ENCODE measurements around the gene GGTLC2.

GGTLC2 gene

GRCh38 chr22:22692707-22693530 lies 48.5 kb downstream of the GGTLC2 start:
- Histone ChIP-seq H3K27ac (no peak overlapping the region), H3K27me3 (no peaks in the 10 kb centered on the region), H3K9me3 (no peaks in the 10 kb centered on the region), H3K4me3 (no peak overlapping the region), H3K36me3 (no peaks in the 10 kb centered on the region), H3K4me1 (no peaks in the 10 kb centered on the region)
- no peak for TF ChIP-seq CTCF (IDR thresholded peaks at IDR 0.05)
- DNase-seq = peak in 1 of 2 donors; percentile 33
- intact Hi-C loops (cut with DNase I; ENCODE audit: low total_unique reads) = no loop called here

- DNase-seq = no peak
- Histone ChIP-seq H3K27ac (no peak overlapping the region), H3K36me3 (no peaks in the 10 kb centered on the region), H3K4me3 (no peak overlapping the region), H3K27me3 (no peaks in the 10 kb centered on the region), H3K4me1 (no peaks in the 10 kb centered on the region), H3K9me3 (no peaks in the 10 kb centered on the region)
- no peak for TF ChIP-seq CTCF (IDR thresholded peaks at IDR 0.05)
- intact Hi-C loops (cut with DNase I; ENCODE audit: low total_unique reads) = no loop called here
These were observed 49.1 kb downstream of the GGTLC2 start for GRCh38 chr22:22693531-22693884.

GRCh38 chr22:22694106-22694505 lies 49.7 kb downstream of the GGTLC2 start:
- no peaks in the 10 kb centered on the region for H3K9me3 ChIP-seq
- no peaks in the 10 kb centered on the region for H3K27me3 ChIP-seq
- no peak for TF ChIP-seq CTCF (IDR thresholded peaks at IDR 0.05)
- no peak overlapping the region for H3K4me3 ChIP-seq
- intact Hi-C loops (cut with DNase I; ENCODE audit: low total_unique reads) = no loop called here
- no peak overlapping the region for H3K27ac ChIP-seq
- no peaks in the 10 kb centered on the region for H3K4me1 ChIP-seq
- no peaks in the 10 kb centered on the region for H3K36me3 ChIP-seq
- no peak for DNase-seq

- no peak for DNase-seq
- Histone ChIP-seq H3K36me3 (no peaks in the 10 kb centered on the region), H3K9me3 (no peaks in the 10 kb centered on the region), H3K27me3 (peaks cover 0 to 3% of the 10 kb centered on the region in 2 donors), H3K27ac (no peak overlapping the region), H3K4me1 (no peaks in the 10 kb centered on the region), H3K4me3 (no peak overlapping the region)
- intact Hi-C loops (cut with DNase I; ENCODE audit: low total_unique reads) = no loop called here
- TF ChIP-seq CTCF (IDR thresholded peaks at IDR 0.05) = no peak
These were observed 51.7 kb downstream of the GGTLC2 start for GRCh38 chr22:22696104-22696503.

Data from tibial artery (tissue), 4 donors.